ENCODE data around the gene NUPR2.
"Not testable (repeated sequence)": the region's sequence is repeated elsewhere in the genome, so short reads cannot be mapped to it uniquely, and the experiment has no call there.

Gene NUPR2

DNA sequence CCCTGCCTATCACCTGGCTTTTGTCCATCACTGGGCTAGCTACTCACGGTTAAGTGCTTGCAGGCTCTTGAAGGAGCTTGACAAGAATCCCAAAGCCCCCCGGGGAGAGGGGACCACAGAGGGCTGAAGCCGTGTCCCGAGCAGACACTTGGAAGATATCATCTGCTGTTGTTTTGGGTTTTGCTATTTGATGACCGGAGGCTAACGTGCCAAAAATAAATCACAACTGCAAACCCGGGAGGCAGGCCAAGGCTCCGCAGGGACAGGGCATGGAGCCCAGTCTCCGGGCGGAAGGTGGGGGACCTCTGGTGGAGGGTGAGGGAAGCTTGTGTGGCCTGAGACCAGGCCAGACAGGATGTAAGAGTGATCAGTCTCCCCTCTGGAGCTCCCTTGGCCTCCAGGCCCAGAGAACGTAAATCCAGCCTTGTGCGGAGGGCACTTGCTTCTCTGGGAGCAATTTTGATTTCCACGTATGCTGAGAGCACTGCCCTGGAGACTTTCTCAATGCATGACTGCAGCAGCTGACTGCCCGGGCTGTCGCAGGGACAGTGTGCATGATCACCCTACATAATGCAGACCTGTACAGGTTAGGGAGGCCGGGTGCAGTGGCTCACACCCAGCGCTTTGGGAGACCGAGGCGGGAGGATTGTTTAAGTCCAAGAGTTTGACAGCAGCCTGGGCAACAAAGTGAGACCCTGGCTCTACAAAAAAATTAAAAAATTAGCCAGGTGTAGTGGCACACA, 23.3 kb downstream of the NUPR2 start, which contains the start of gene PHKG1:
Gene PHKG1 (minus strand): TSS at position 164 of the 743 bp plus-strand sequence. CDS start 4,011 bp downstream, outside the sequence.
- Histone ChIP-seq H3K4me1 (ENCODE audit: insufficient read depth, low read length, poor library complexity, severe bottlenecking) (no peaks in the 10 kb centered on the region), H3F3A (ENCODE audit: low read depth) (no peaks in the 10 kb centered on the region), H3K9ac (ENCODE audit: low read depth, low read length, poor library complexity, severe bottlenecking) (no peak within 1 kb of the TSS), H3K4me3 (ENCODE audit: low read length, poor library complexity, severe bottlenecking) (no peak within 1 kb of the TSS), H2AFZ (ENCODE audit: low read length) (no peak within 1 kb of the TSS), H3K79me2 (ENCODE audit: insufficient read depth, low read length) (no peaks in the 10 kb centered on the region), H3K27me3 (ENCODE audit: insufficient read depth, low read length, poor library complexity, severe bottlenecking) (no peaks in the 10 kb centered on the region), H3K9me3 (ENCODE audit: insufficient read depth, low read depth, low read length) (no peaks in the 10 kb centered on the region), H3K9me2 (replicated peaks; ENCODE audit: low read depth, low read length) (no peaks in the 10 kb centered on the region), H4K20me1 (ENCODE audit: insufficient read depth, low read length, poor library complexity, severe bottlenecking) (no peaks in the 10 kb centered on the region), H3K4me2 (ENCODE audit: low read depth, low read length, poor library complexity, severe bottlenecking) (no peak within 1 kb of the TSS), H3K36me3 (ENCODE audit: insufficient read depth, low read length) (no peaks in the 10 kb centered on the region)
- TF ChIP-seq, protein P1, sequence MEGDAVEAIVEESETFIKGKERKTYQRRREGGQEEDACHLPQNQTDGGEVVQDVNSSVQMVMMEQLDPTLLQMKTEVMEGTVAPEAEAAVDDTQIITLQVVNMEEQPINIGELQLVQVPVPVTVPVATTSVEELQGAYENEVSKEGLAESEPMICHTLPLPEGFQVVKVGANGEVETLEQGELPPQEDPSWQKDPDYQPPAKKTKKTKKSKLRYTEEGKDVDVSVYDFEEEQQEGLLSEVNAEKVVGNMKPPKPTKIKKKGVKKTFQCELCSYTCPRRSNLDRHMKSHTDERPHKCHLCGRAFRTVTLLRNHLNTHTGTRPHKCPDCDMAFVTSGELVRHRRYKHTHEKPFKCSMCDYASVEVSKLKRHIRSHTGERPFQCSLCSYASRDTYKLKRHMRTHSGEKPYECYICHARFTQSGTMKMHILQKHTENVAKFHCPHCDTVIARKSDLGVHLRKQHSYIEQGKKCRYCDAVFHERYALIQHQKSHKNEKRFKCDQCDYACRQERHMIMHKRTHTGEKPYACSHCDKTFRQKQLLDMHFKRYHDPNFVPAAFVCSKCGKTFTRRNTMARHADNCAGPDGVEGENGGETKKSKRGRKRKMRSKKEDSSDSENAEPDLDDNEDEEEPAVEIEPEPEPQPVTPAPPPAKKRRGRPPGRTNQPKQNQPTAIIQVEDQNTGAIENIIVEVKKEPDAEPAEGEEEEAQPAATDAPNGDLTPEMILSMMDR (conservative IDR thresholded peaks at IDR 0.05; ENCODE audit: low read length) = 0 out of 2 replicates have a peak, but pooled peaks have one; percentile 17
- TF ChIP-seq EZH2phosphoT487 (IDR thresholded peaks at IDR 0.05; ENCODE audit: borderline replicate concordance) = no peak

DNA sequence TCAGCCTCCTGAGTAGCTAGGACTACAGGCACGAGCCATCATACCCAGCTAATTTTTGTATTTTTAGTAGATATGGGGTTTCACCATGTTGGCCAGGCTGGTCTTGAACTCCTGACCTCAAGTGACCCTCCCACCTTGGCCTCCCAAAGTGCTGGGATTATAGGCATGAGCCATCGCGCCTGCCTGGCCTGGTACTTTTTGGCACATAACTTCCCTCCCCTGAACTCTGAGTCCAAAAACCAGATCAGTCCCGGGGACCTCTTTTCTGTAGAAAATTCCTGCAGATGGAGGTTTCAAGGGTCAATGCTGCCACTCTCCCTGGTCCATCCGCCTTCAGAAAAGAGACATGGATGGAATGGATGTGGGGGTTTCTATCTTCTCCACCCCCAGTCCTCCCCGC, 23.8 kb downstream of the NUPR2 start:
- H3K9me2 ChIP-seq (replicated peaks; ENCODE audit: low read depth, low read length); H3K9ac ChIP-seq (ENCODE audit: low read depth, low read length, poor library complexity, severe bottlenecking); H3K4me3 ChIP-seq (ENCODE audit: low read length, poor library complexity, severe bottlenecking); H3K36me3 ChIP-seq (ENCODE audit: insufficient read depth, low read length); H3F3A ChIP-seq (ENCODE audit: low read depth); H3K9me3 ChIP-seq (ENCODE audit: insufficient read depth, low read depth, low read length); H2AFZ ChIP-seq (ENCODE audit: low read length); H4K20me1 ChIP-seq (ENCODE audit: insufficient read depth, low read length, poor library complexity, severe bottlenecking); H3K79me2 ChIP-seq (ENCODE audit: insufficient read depth, low read length); H3K4me2 ChIP-seq (ENCODE audit: low read depth, low read length, poor library complexity, severe bottlenecking); H3K4me1 ChIP-seq (ENCODE audit: insufficient read depth, low read length, poor library complexity, severe bottlenecking); H3K27me3 ChIP-seq (ENCODE audit: insufficient read depth, low read length, poor library complexity, severe bottlenecking): not testable (repeated sequence)

DNA sequence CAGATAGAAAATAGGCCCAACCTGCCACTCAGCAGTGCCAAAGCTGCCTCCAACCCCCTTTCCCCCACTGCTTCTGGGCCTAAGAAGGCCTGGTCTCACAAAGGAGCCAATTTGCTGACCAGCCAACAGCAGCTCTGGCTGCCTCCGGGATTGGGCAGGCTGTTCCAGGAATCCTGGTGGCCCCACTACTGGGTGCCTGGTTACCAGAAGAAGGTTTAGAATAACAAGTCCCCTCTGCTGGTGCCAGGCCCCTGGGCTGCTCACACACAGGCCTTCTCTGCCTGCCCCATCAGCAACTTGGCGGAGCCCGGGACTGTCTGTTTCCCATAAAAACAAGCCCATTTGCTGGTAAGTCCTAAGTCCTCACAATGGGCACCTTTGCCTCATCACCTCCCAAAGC, 24.6 kb downstream of the NUPR2 start:
- Histone ChIP-seq H3K36me3 (ENCODE audit: insufficient read depth, low read length) (no peaks in the 10 kb centered on the region), H3K9me3 (ENCODE audit: insufficient read depth, low read depth, low read length) (no peaks in the 10 kb centered on the region)
- TF ChIP-seq, protein P1 (conservative IDR thresholded peaks at IDR 0.05; ENCODE audit: low read length) = no peak
- no peak for TF ChIP-seq EZH2phosphoT487 (IDR thresholded peaks at IDR 0.05; ENCODE audit: borderline replicate concordance)

DNA sequence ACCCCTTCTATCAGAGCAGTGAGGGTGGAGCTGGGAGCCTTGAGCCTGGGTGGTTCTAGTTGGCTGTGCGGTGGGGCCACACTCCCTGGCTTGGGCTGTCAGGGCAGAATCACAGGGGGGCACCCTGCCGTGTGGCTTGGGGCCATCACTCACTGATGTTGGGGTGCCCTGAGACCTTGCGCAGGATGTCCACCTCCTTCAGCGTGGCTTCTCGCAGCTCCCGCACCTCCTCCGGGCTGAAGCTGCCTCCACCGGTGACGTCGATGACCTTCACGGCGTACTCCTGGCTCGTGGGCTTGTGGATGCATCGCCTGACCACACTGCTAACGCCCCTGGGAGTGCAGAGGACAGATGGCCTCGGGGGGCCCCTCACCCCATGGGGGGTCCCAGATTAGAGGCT, 28.8 kb downstream of the NUPR2 start:
- H3K36me3 ChIP-seq (ENCODE audit: insufficient read depth, low read length) = no peaks in the 10 kb centered on the region
- H3F3A ChIP-seq (ENCODE audit: low read depth) = no peaks in the 10 kb centered on the region
- H3K27me3 ChIP-seq (ENCODE audit: insufficient read depth, low read length, poor library complexity, severe bottlenecking) = no peaks in the 10 kb centered on the region
- TF ChIP-seq, protein P1 (conservative IDR thresholded peaks at IDR 0.05; ENCODE audit: low read length) = no peak
- no peak for TF ChIP-seq EZH2phosphoT487 (IDR thresholded peaks at IDR 0.05; ENCODE audit: borderline replicate concordance)
- H3K4me2 ChIP-seq (ENCODE audit: low read depth, low read length, poor library complexity, severe bottlenecking) = no peak overlapping the region
- no peak overlapping the region for H2AFZ ChIP-seq (ENCODE audit: low read length)
- no peak overlapping the region for H3K9ac ChIP-seq (ENCODE audit: low read depth, low read length, poor library complexity, severe bottlenecking)
- no peaks in the 10 kb centered on the region for H3K79me2 ChIP-seq (ENCODE audit: insufficient read depth, low read length)
- no peaks in the 10 kb centered on the region for H3K4me1 ChIP-seq (ENCODE audit: insufficient read depth, low read length, poor library complexity, severe bottlenecking)
- no peaks in the 10 kb centered on the region for H4K20me1 ChIP-seq (ENCODE audit: insufficient read depth, low read length, poor library complexity, severe bottlenecking)
- H3K9me2 ChIP-seq (replicated peaks; ENCODE audit: low read depth, low read length) = no peaks in the 10 kb centered on the region
- H3K4me3 ChIP-seq (ENCODE audit: low read length, poor library complexity, severe bottlenecking) = no peak overlapping the region
- no peaks in the 10 kb centered on the region for H3K9me3 ChIP-seq (ENCODE audit: insufficient read depth, low read depth, low read length)

More for the DNA sequence above, 24.6 kb downstream of the NUPR2 start:
- H2AFZ ChIP-seq (ENCODE audit: low read length) = no peak overlapping the region
- no peaks in the 10 kb centered on the region for H3K4me1 ChIP-seq (ENCODE audit: insufficient read depth, low read length, poor library complexity, severe bottlenecking)
- no peaks in the 10 kb centered on the region for H3K27me3 ChIP-seq (ENCODE audit: insufficient read depth, low read length, poor library complexity, severe bottlenecking)
- H3K4me2 ChIP-seq (ENCODE audit: low read depth, low read length, poor library complexity, severe bottlenecking) = no peak overlapping the region
- no peak overlapping the region for H3K9ac ChIP-seq (ENCODE audit: low read depth, low read length, poor library complexity, severe bottlenecking)
- H3K79me2 ChIP-seq (ENCODE audit: insufficient read depth, low read length) = no peaks in the 10 kb centered on the region
- no peak overlapping the region for H3K4me3 ChIP-seq (ENCODE audit: low read length, poor library complexity, severe bottlenecking)
- H4K20me1 ChIP-seq (ENCODE audit: insufficient read depth, low read length, poor library complexity, severe bottlenecking) = no peaks in the 10 kb centered on the region
- H3F3A ChIP-seq (ENCODE audit: low read depth) = no peaks in the 10 kb centered on the region
- no peaks in the 10 kb centered on the region for H3K9me2 ChIP-seq (replicated peaks; ENCODE audit: low read depth, low read length)
